Measurements from ENCODE around the gene ABHD14A. TPM values are rescaled to one million over a fixed set of nuclear protein-coding genes. Genes with fewer than 3 reads are reported as not detected.
"Not testable (repeated sequence)": the region's sequence is repeated elsewhere in the genome, so short reads cannot be mapped to it uniquely, and the experiment has no call there.

Gene ABHD14A
- total RNA-seq, 2 donors from 2014 or later = 6.1 to 8.6 TPM

DNA sequence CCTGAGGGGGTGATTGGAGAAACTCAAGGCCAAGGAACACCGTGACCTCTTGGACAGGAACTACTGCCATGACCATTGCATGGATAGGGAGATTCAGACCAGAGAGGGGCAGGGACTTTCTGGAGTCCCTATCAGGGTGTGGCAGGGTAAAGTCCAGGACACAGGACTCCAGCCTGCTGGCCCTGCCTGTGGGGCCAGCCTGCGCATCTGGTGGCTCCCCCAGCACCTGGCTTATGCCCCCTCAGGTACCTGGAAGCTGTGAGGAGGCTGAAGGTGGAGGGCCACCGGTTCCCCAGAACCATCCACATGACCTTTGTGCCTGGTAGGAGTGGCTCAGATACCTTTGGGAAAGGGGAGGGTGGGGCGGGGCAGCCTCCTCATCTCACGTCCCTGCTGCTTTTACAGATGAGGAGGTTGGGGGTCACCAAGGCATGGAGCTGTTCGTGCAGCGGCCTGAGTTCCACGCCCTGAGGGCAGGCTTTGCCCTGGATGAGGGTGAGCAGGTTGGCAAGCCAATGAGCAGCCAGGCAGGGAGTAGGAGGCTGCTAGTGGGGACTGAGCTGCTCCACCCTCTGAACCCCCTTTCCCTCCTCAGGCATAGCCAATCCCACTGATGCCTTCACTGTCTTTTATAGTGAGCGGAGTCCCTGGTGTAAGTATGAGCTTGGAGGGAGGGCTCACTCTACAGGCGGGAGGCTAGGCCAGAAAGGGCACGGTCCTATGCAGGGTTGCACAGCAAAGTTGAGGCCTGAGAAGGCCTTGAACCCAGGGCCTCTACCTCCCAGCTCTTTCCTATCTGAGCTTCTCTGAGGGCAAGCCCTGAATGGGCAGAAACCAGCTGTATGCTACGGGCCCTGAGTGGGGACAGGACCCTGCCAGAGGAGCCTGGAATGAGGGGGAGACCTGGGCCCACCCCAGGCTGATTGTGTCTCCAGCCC, 11.4 kb downstream of the ABHD14A start:
- peak; percentile 41 for ATAC-seq
- intact Hi-C loops (cut with DNase I, micrococcal nuclease) = no loop called here
- peak; percentile 53 to 67 for DNase-seq

- ATAC-seq = no peak
- no peak for DNase-seq
- intact Hi-C loops (cut with DNase I, micrococcal nuclease) = no loop called here
Observed at GRCh38 chr3:51987568-51987967, 12.7 kb downstream of the ABHD14A start.

- intact Hi-C loops (cut with DNase I, micrococcal nuclease) = no loop called here
- DNase-seq = no peak
- no peak for ATAC-seq
Observed at GRCh38 chr3:51988286-51989146, 13.7 kb downstream of the ABHD14A start.

- ATAC-seq; intact Hi-C loops (cut with DNase I, micrococcal nuclease); DNase-seq: not testable (repeated sequence)
Observed at GRCh38 chr3:51990501-51990971, 15.7 kb downstream of the ABHD14A start.

GRCh38 chr3:51992017-51992682, 17.3 kb downstream of the ABHD14A start:
- ATAC-seq = no peak
- DNase-seq = no peak
- intact Hi-C loops (cut with DNase I, micrococcal nuclease) = no loop called here

DNA sequence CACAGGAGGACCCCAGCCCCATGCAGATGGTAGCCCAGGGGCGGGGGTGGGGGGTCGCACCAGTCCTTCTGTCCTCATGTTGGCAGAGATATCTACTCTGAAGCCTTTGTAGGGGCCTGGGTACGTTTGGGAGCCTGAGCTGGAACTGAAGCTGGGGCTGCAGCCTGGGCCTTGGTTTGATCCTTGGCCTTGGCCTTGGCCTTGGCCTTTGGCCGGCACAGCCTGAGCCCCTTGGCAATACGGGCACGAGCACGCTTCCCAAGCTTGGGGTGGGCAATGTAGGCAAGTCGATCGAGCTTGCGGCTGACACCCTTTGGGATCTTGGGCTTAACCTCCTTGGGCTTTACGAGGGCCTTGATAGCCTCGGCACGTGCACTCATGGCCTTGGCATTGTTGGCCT, 18.8 kb downstream of the ABHD14A start:
- intact Hi-C loops (cut with DNase I, micrococcal nuclease); DNase-seq; ATAC-seq: not testable (repeated sequence)

DNA sequence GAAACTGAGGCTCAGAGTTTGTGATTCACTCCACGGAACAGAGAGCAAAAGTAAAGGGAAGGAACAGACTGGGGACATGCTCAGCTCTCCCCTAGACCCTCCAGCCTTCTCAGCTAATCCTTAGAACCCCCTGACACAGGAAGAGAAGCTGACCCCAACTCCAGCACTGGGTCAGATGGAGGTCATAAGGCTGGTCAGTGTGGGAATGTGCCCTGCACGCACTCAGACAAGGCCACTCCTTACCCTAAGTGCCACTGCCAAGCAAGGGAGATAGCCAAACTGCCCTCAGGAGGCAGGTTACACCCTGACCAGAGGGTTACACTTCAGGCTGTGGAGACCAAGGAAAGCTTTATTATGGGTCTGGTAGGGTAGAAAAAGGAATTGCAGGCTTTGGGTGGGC, 19.7 kb downstream of the ABHD14A start:
- no peak for DNase-seq
- intact Hi-C loops (cut with DNase I, micrococcal nuclease) = no loop called here
- no peak for ATAC-seq

DNA sequence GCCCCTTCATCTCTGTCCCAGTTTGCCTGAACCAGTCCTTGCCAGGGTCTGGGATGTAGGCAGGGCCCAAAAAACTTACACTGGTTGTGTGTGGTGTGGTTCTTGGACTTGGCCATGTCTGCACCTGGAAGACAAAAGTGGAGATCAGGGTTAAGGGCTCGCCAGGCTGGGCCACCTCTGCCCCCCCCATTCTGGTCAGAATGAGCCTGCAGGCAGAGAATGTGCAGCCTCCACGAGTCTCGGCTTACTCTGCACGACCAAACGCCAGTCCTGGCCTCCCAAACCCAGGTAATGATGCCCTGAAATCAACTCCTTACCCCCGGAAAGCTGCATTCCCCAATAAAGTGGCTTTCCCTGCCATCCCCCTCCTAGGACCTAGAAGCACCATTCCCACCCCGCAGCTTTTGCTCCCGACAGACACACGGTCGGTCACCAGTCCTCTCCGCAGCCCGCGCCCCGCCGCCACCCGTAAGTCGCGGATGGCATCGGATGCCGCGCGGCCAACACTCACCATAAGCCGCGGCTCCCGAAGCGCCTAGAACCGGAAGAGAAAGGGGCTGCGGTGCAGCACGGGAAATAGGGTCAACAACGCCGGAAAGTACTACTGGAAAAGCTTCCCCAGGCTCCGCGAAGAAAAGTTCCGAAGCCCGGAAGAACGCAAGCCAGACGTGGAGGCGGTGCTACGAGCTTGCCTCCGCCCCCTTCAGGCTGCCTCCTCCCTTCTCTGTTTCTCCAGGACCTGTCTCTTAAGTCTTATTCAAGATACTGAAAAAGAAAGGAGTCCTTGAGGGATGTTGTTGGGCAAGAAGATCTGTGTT, 20.7 kb downstream of the ABHD14A start, which contains the start of gene RPL29:
Gene RPL29 (minus strand): TSS at position 550 of the 818 bp plus-strand sequence. CDS start 434 bp downstream, at position 116.
- intact Hi-C loops (cut with DNase I, micrococcal nuclease) = loop anchor here in 1 of 2 donors (5.0 kb wide), 1 partner anchor 137 kb away; no protein-coding TSS in a partner anchor
- DNase-seq (peak; percentile 92 to 93), ATAC-seq (peak; percentile 96)

DNA sequence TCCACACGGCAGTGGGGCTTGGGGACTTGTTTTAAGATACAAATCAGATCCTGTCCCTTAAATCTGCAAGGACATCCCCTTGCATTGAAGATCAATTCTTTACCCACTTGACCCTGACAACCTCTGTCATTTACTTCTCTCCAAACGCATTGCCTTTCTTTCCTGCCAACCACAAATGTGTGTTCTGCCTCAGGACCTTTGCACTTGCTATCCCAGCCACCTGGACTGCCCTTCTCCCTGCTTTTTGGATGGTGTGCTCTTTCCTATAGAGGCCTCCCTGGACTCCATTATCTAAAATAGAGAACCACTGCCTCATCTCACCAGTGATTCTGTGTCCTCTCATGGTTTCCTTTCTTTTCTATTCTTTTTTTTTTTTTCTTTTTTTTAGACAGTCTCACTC, 22.3 kb downstream of the ABHD14A start:
- no peak for DNase-seq
- ATAC-seq = no peak
- intact Hi-C loops (cut with DNase I, micrococcal nuclease) = loop anchor here in 1 of 2 donors (5.0 kb wide), 1 partner anchor 135 kb away; no protein-coding TSS in a partner anchor

GRCh38 chr3:51997935-51998596, 23.2 kb downstream of the ABHD14A start:
- ATAC-seq = no peak
- DNase-seq = no peak
- intact Hi-C loops (cut with DNase I, micrococcal nuclease) = loop anchor here in 1 of 2 donors (5.0 kb wide), 1 partner anchor 134 kb away; no protein-coding TSS in a partner anchor

GRCh38 chr3:51998774-51999173, 23.9 kb downstream of the ABHD14A start:
- DNase-seq = no peak
- intact Hi-C loops (cut with DNase I, micrococcal nuclease) = loop anchor here in 1 of 2 donors (5.0 kb wide), 1 partner anchor 134 kb away; no protein-coding TSS in a partner anchor
- ATAC-seq = no peak

GRCh38 chr3:51999846-52000245, 25.0 kb downstream of the ABHD14A start:
- intact Hi-C loops (cut with DNase I, micrococcal nuclease) = loop anchor here (5.0 kb wide), 4 partner anchors 122 to 142 kb away; no protein-coding TSS in a partner anchor

DNA sequence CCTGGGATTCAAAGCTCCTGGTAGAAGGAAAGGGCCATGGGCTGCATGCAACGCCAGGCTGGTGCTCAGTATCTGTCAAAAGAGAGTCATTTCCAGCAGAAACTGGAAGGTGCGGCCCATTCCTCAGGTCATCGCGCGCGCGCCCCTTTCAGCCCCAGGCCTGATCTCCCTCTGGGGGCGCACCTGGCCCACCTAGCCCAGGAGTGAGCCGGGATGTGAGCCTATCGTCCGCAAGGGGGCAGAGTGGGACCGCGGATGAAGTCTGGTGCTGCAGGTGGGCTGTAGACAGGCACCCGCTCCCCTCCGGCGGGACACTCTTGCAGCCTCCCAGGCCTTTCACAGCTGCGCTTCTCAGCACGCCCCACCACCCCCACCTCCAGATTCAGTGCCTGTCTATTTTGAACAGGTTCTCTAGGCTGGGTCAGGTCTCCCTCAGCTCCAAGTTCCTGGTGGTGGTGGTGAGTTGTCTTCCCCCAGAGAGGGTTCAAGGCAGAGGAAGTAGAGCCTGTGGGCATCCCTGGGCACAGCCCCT, 26.6 kb downstream of the ABHD14A start:
- DNase-seq (peak in 1 of 2 donors; percentile 84), ATAC-seq (peak; percentile 81)

More at GRCh38 chr3:51999846-52000245, 25.0 kb downstream of the ABHD14A start:
- DNase-seq (no peak), ATAC-seq (no peak)

DNA sequence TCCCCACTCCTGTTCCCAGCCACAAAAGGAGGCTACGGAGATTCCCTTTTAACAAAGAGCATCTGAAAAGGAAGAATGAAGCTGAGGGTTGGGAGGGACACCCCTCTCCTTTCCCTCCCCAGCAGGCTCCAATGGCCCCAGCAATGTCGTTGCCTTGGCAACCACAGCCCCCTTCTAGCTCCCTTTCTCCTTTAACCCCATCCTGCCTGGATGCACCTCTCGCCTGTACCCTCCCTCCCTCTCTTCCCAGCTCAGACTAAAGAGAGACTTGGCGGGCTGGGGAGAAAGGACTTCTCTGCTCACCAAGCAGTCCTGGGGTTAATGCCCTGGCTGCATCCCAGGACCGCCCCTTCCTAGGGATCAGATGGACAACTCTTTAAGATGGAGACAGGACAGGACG, 27.9 kb downstream of the ABHD14A start:
- intact Hi-C loops (cut with DNase I, micrococcal nuclease) = loop anchor here (5.0 kb wide), 3 partner anchors 120 to 140 kb away; no protein-coding TSS in a partner anchor
- no peak for ATAC-seq
- DNase-seq = no peak

More for the DNA sequence above, 26.6 kb downstream of the ABHD14A start:
- intact Hi-C loops (cut with DNase I, micrococcal nuclease) = loop anchor here (5.0 kb wide), 3 partner anchors 121 to 141 kb away; no protein-coding TSS in a partner anchor

- ATAC-seq = peak; percentile 14
- no peak for DNase-seq
- intact Hi-C loops (cut with DNase I, micrococcal nuclease) = loop anchor here (5.0 kb wide), 3 partner anchors 118 to 138 kb away; no protein-coding TSS in a partner anchor
Observed at GRCh38 chr3:52004163-52004787, 29.4 kb downstream of the ABHD14A start.

GRCh38 chr3:52004906-52005395, 30.1 kb downstream of the ABHD14A start:
- no peak for ATAC-seq
- DNase-seq = no peak
- intact Hi-C loops (cut with DNase I, micrococcal nuclease) = loop anchor here (5.0 kb wide), 3 partner anchors 117 to 137 kb away; no protein-coding TSS in a partner anchor

Data from left colon (tissue), 2 donors.